Glutamatergic neuron (in vitro differentiated cells): ENCODE measurements around the gene TTC39C. TPM values are rescaled to one million over a fixed set of nuclear protein-coding genes. Genes with fewer than 3 reads are reported as not detected.

Experiments used
- DNase-seq: peaks from one replicate; pipeline ENCODE4 v3.0.0; 2022
- H3K27ac Mint-ChIP-seq: one replicate; pipeline ENCODE4 v1.8.0; 2020; ENCODE audit warnings: mild to moderate bottlenecking, mixed read lengths, inconsistent platforms; ENCODE audit not compliant: unreplicated experiment
- H3K27me3 Mint-ChIP-seq: one replicate; pipeline ENCODE4 v1.8.0; 2020; ENCODE audit warnings: mild to moderate bottlenecking, moderate library complexity, mixed read lengths, inconsistent platforms; ENCODE audit not compliant: unreplicated experiment
- H3K36me3 Mint-ChIP-seq: one replicate; pipeline ENCODE4 v1.8.0; 2020; ENCODE audit warnings: mild to moderate bottlenecking, mixed read lengths, inconsistent platforms; ENCODE audit not compliant: unreplicated experiment
- H3K4me1 Mint-ChIP-seq: one replicate; pipeline ENCODE4 v1.8.0; 2020; ENCODE audit warnings: mild to moderate bottlenecking, low read depth, mixed read lengths, inconsistent platforms; ENCODE audit not compliant: unreplicated experiment
- H3K4me3 Mint-ChIP-seq: one replicate; pipeline ENCODE4 v1.8.0; 2020; ENCODE audit warnings: mild to moderate bottlenecking, mixed read lengths, inconsistent platforms; ENCODE audit not compliant: unreplicated experiment
- H3K9me3 Mint-ChIP-seq: one replicate; pipeline ENCODE4 v1.8.0; 2020; ENCODE audit warnings: mild to moderate bottlenecking, moderate library complexity, mixed read lengths, inconsistent platforms; ENCODE audit not compliant: unreplicated experiment
- total RNA-seq: library from RNA; stranded (reverse); fragmentation: NEBNext Ultra II Directional; extraction: Animal tissue kit (Norgen Biotek cat#: 25700); gene quantifications from one replicate; pipeline ENCODE4 v1.2.1, GENCODE V29; 2021; ENCODE audit not compliant: unreplicated experiment
- TF ChIP-seq, protein P1 (sequence below): fragments of 200-600 bp; sonication (generic); IDR thresholded peaks from one replicate; pipeline ENCODE4 v1.5.0; 2021; ENCODE audit not compliant: partially characterized antibody, unreplicated experiment

TTC39C gene
- total RNA-seq, 1 donor from 2014 or later, result 29.2 TPM

DNA sequence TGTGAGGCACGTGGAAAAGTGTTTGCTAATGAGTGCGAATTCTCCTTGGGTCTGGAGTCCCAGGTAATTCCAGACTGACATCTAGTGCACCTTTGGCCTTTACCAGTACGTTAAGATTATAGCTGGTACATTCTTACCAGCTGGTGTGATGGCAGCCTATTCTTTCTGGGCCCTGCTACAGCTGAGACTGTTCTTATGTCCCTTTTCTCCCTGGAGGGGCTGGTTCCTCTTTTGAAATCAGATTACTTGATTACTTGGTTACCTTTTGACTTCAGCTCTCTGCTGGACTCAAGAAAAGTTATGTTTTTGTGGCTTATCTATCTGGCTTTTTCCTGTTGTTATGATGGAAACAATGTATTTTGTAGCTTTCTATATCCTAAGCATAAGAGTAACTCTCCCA lies 138.8 kb downstream of the TTC39C start:
- H3K27ac Mint-ChIP-seq, result no peak overlapping the region
- peaks cover 2% of the 10 kb centered on the region for H3K27me3 Mint-ChIP-seq
- peaks cover 5% of the 10 kb centered on the region for H3K36me3 Mint-ChIP-seq
- TF ChIP-seq, protein P1, sequence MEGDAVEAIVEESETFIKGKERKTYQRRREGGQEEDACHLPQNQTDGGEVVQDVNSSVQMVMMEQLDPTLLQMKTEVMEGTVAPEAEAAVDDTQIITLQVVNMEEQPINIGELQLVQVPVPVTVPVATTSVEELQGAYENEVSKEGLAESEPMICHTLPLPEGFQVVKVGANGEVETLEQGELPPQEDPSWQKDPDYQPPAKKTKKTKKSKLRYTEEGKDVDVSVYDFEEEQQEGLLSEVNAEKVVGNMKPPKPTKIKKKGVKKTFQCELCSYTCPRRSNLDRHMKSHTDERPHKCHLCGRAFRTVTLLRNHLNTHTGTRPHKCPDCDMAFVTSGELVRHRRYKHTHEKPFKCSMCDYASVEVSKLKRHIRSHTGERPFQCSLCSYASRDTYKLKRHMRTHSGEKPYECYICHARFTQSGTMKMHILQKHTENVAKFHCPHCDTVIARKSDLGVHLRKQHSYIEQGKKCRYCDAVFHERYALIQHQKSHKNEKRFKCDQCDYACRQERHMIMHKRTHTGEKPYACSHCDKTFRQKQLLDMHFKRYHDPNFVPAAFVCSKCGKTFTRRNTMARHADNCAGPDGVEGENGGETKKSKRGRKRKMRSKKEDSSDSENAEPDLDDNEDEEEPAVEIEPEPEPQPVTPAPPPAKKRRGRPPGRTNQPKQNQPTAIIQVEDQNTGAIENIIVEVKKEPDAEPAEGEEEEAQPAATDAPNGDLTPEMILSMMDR, result no peak
- no peak overlapping the region for H3K4me3 Mint-ChIP-seq
- H3K9me3 Mint-ChIP-seq, result peaks cover 3% of the 10 kb centered on the region
- DNase-seq, result no peak
- no peaks in the 10 kb centered on the region for H3K4me1 Mint-ChIP-seq

DNA sequence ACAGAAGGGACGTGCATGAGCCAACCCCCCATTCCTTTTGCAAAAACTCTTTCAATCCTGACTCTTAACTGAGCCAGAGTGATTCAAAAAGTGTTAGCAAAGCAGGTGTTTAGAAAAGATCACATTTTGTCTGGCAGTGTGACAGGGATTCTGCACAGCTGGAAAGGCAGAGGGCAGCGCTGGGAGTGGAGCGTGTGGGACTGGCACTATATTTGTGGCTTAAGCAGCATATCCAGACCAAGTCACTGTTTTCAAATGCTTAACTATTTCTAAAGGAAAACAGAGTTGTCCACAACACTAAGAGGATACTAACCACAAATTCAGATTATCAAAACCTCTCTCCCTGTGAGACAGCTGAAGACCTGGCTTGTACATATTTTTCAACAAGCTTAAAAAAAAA lies 143.3 kb downstream of the TTC39C start:
- no peak overlapping the region for H3K27ac Mint-ChIP-seq
- no peak overlapping the region for H3K4me3 Mint-ChIP-seq
- H3K27me3 Mint-ChIP-seq, result peaks cover 2% of the 10 kb centered on the region
- no peaks in the 10 kb centered on the region for H3K4me1 Mint-ChIP-seq
- DNase-seq, result no peak
- H3K9me3 Mint-ChIP-seq, result peaks cover 2% of the 10 kb centered on the region
- TF ChIP-seq, protein P1, result no peak
- H3K36me3 Mint-ChIP-seq, result no peaks in the 10 kb centered on the region

DNA sequence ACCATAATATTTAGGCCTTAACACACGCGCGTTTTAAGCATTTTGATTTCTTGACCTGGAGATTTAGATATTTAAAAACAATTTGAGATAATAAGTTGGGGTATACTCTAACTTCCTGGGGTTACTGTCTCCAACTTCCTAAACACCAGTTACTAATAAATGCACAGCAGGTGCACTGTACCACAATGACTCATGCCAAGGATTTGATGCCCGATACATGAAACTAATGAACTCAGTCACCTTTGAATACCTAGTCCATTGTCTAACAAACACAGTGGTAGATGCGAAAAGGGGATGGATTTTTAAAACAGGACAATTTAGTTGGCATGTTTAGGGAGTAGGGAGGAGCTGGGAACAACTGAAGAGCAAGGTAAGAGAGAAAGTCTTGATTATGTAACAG lies 145.5 kb downstream of the TTC39C start:
- H3K27me3 Mint-ChIP-seq, result peaks cover 2% of the 10 kb centered on the region
- no peaks in the 10 kb centered on the region for H3K4me1 Mint-ChIP-seq
- DNase-seq, result no peak
- no peaks in the 10 kb centered on the region for H3K36me3 Mint-ChIP-seq
- H3K27ac Mint-ChIP-seq, result no peak overlapping the region
- H3K4me3 Mint-ChIP-seq, result no peak overlapping the region
- TF ChIP-seq, protein P1, result no peak
- no peaks in the 10 kb centered on the region for H3K9me3 Mint-ChIP-seq

DNA sequence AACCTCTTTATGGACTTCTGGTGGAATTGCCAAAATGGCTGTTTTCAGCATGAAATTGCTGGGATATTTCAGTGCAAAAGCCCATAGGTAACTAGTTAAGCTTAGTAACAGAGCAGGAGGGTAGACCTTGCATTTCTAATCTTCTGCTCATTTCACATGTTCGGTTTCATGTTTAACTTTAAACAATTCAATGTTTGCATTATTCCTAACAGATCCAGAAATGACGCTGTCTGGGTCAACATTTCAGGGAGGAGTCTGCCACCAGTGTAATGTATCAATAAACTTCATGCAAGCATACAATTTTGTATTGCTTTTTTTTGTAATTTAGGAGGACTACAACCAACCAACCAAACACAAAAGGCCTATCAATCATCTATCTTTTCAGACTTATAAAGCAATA lies 146.8 kb downstream of the TTC39C start:
- Mint-ChIP-seq H3K9me3 (no peaks in the 10 kb centered on the region), H3K27me3 (no peaks in the 10 kb centered on the region), H3K27ac (no peak overlapping the region), H3K4me1 (no peaks in the 10 kb centered on the region), H3K4me3 (no peak overlapping the region), H3K36me3 (no peaks in the 10 kb centered on the region)
- TF ChIP-seq, protein P1, result no peak
- DNase-seq, result no peak

DNA sequence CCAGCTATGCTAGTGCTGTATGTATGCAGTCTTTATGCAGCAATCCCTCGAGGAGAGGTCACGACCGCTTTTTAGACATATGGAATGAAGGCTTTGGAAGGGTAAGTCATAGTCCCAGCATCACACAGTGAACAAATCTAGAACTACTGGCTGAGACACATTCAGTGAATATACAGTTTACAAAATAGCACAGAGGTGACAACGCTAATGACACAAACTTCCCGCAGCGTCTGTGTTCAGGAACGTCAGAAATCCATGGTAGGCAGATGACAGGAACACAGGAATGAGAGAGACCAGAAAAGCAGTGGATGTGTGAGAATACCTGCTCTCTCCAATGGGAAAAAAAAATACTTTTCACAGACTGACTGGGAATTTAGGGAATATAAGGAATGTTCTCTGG lies 153.9 kb downstream of the TTC39C start:
- TF ChIP-seq, protein P1, result no peak
- H3K27ac Mint-ChIP-seq, result no peak overlapping the region
- no peaks in the 10 kb centered on the region for H3K27me3 Mint-ChIP-seq
- H3K4me1 Mint-ChIP-seq, result no peaks in the 10 kb centered on the region
- no peaks in the 10 kb centered on the region for H3K36me3 Mint-ChIP-seq
- DNase-seq, result no peak
- no peaks in the 10 kb centered on the region for H3K9me3 Mint-ChIP-seq
- H3K4me3 Mint-ChIP-seq, result no peak overlapping the region
